Esophagus muscularis mucosa (tissue), 4 donors: Measurements from ENCODE around the gene SLC38A10. TPM values are rescaled to one million over a fixed set of nuclear protein-coding genes. Genes with fewer than 3 reads are reported as not detected.

ENCODE experiments used
- DNase-seq: peaks from one replicate; pipeline ENCODE4 v3.0.0-alpha.2; 2017; ENCODE audit errors: extremely low spot score
- H3K27ac ChIP-seq, 4 donors: fragments of 200-600 bp; sonication (generic); replicated peaks in 1 of 4; 1 replicate in 3 of 4; 2 replicates in 1 of 4; pipeline ENCODE4 v1.5.1; 2016 to 2019; ENCODE audit warnings: mild to moderate bottlenecking in 1 of 4
- H3K27me3 ChIP-seq, 4 donors: fragments of 200-600 bp; sonication (generic); one replicate each; pipeline versions ENCODE4 v1.5.1 to v1.6.0; 2016 to 2019
- H3K36me3 ChIP-seq, 4 donors: fragments of 200-600 bp; sonication (generic); one replicate each; pipeline ENCODE4 v1.5.1; 2016 to 2019
- H3K4me1 ChIP-seq, 4 donors: fragments of 200-600 bp; sonication (generic); one replicate each; pipeline ENCODE4 v1.5.1; 2016 to 2019
- H3K4me3 ChIP-seq, 4 donors: fragments of 200-600 bp; sonication (generic); 1 replicate in 2 of 4; 2 replicates in 2 of 4; pipeline ENCODE4 v1.5.1; 2016 to 2019; ENCODE audit warnings: mild to moderate bottlenecking in 4 of 4, moderate library complexity in 1 of 4
- H3K9me3 ChIP-seq, 4 donors: fragments of 200-600 bp; sonication (generic); 1 replicate in 3 of 4; 2 replicates in 1 of 4; pipeline ENCODE4 v1.5.1; 2016 to 2019
- CTCF ChIP-seq, 3 experiments: fragments of 200-600 bp in 2 of 3; fragments of 450-650 bp in 1 of 3; sonication (generic) in 2 of 3; IDR thresholded peaks; one replicate each; pipeline ENCODE4 v1.5.1; 2017 to 2019; ENCODE audit warnings: antibody characterized with exemption in 3 of 3, mild to moderate bottlenecking in 2 of 3, moderate library complexity in 1 of 3
- EP300 ChIP-seq: sonication (generic); formaldehyde crosslinking; IDR thresholded peaks from one replicate; pipeline ENCODE4 v1.6.1; 2017; ENCODE audit warnings: antibody characterized with exemption
- POLR2A ChIP-seq: fragments of 450-650 bp; IDR thresholded peaks from one replicate; pipeline ENCODE4 v1.6.1; 2017; ENCODE audit warnings: antibody characterized with exemption, moderate library complexity, mild to moderate bottlenecking, low read depth
- POLR2AphosphoS5 ChIP-seq, 2 donors: sonication (generic); formaldehyde crosslinking; IDR thresholded peaks; one replicate each; pipeline ENCODE4 v1.6.1; 2017; ENCODE audit warnings: antibody characterized with exemption in 2 of 2
- WGBS: methylation state at CpG from one replicate; pipeline ENCODE4 v1.1.5; 2018; 5-methylcytosine and 5-hydroxymethylcytosine counted together
- intact Hi-C: fragments of 100-400 bp; cut with DNase I; formaldehyde crosslinking; loops from one replicate; pipeline ENCODE4 v1.15.1; 2023
- total RNA-seq, 4 donors: library from RNA; depleted of rRNA; stranded (reverse); fragments of >200 nt; gene quantifications; one replicate each; pipeline versions ENCODE4 v1.1.0 to v1.2.1, GENCODE V29; 2016

Gene SLC38A10
- total RNA-seq, 4 donors from 2014 or later, result 78.0 to 103 (median 93.4) TPM

DNA sequence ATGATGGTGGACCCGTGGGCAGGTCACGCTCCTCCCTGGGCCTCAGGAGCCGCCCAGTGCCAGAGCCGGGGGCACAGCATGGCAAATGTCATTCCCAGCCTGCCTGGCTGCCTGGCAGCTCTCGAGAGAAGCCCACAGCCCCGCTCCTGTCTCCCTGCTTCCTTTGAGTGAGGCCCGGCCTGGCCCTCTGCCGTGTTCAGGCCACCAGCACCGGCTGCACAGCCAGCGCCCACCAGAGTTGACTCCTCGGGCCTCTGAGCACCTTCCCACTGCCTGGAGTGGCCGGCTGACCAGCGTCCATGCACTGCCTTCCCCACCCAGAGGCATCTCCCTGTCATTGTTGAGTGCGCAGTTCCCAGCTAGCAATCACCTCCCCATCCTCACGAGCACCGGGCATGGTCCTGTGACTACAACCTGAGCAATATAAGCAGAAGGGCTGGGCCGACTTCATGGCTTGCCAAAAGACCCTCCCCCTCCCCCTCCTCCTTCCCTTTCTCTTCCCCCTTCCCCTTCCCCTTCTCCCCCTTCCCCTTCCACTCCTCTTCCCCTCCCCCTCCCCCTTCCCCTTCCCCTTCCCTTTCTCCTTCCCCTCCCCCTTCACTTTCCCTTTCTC lies 11.9 kb upstream of the SLC38A10 start:
- WGBS, result 90% methylated on average over 17 of the region's 17 CpGs
- no peaks in the 10 kb centered on the region for H3K27me3 ChIP-seq
- TF ChIP-seq POLR2AphosphoS5 (IDR thresholded peaks at IDR 0.05) (no peak), CTCF (IDR thresholded peaks at IDR 0.05) (no peak), POLR2A (no peak), EP300 (no peak)

GRCh38 chr17:81306491-81306890 lies 11.4 kb upstream of the SLC38A10 start:
- peaks cover 22 to 31% (median 28%) of the 10 kb centered on the region in 4 donors for H3K4me1 ChIP-seq
- no peak overlapping the region for H3K4me3 ChIP-seq
- H3K27ac ChIP-seq, result peak overlapping the region in 1 of 4 donors; percentile 26
- H3K27me3 ChIP-seq, result no peaks in the 10 kb centered on the region
- TF ChIP-seq POLR2AphosphoS5 (IDR thresholded peaks at IDR 0.05), result no peak
- no peak for TF ChIP-seq EP300
- TF ChIP-seq CTCF (IDR thresholded peaks at IDR 0.05), result no peak
- no peak for TF ChIP-seq POLR2A
- no peaks in the 10 kb centered on the region for H3K9me3 ChIP-seq
- no peaks in the 10 kb centered on the region for H3K36me3 ChIP-seq
- 100% methylated on average over 2 of the region's 7 CpGs for WGBS
- intact Hi-C loops, result no loop called here
- DNase-seq, result no peak

More for the DNA sequence above, 11.9 kb upstream of the SLC38A10 start:
- Histone ChIP-seq H3K27ac (peak overlapping the region in 1 of 4 donors; percentile 26), H3K4me1 (peaks cover 22 to 29% (median 26%) of the 10 kb centered on the region in 4 donors), H3K4me3 (no peak overlapping the region), H3K9me3 (no peaks in the 10 kb centered on the region), H3K36me3 (no peaks in the 10 kb centered on the region)
- no peak for DNase-seq
- intact Hi-C loops, result no loop called here

- Histone ChIP-seq H3K27ac (no peak overlapping the region), H3K4me1 (peaks cover 19 to 27% (median 24%) of the 10 kb centered on the region in 4 donors), H3K27me3 (no peaks in the 10 kb centered on the region), H3K9me3 (no peaks in the 10 kb centered on the region), H3K36me3 (no peaks in the 10 kb centered on the region), H3K4me3 (no peak overlapping the region)
- TF ChIP-seq POLR2A (no peak), EP300 (no peak), POLR2AphosphoS5 (IDR thresholded peaks at IDR 0.05) (no peak), CTCF (IDR thresholded peaks at IDR 0.05) (no peak)
- no peak for DNase-seq
- intact Hi-C loops, result no loop called here
- WGBS, result 92% methylated on average over 13 of the region's 13 CpGs
Observed at GRCh38 chr17:81305051-81305630, 10.0 kb upstream of the SLC38A10 start.

- Histone ChIP-seq H3K4me1 (peaks cover 12 to 20% (median 17%) of the 10 kb centered on the region in 4 donors), H3K36me3 (no peaks in the 10 kb centered on the region), H3K9me3 (no peaks in the 10 kb centered on the region), H3K27me3 (no peaks in the 10 kb centered on the region), H3K27ac (no peak overlapping the region), H3K4me3 (no peak overlapping the region)
- 94% methylated on average over 34 of the region's 39 CpGs for WGBS
- DNase-seq, result no peak
- intact Hi-C loops, result no loop called here
- TF ChIP-seq CTCF (IDR thresholded peaks at IDR 0.05), result no peak
- TF ChIP-seq EP300, result no peak
- no peak for TF ChIP-seq POLR2AphosphoS5 (IDR thresholded peaks at IDR 0.05)
- no peak for TF ChIP-seq POLR2A
Observed at GRCh38 chr17:81304196-81305015, 9.3 kb upstream of the SLC38A10 start.
